Measurements from ENCODE around the gene PEMT. TPM values are rescaled to one million over a fixed set of nuclear protein-coding genes. Genes with fewer than 3 reads are reported as not detected.

Gene PEMT
- total RNA-seq, 1 experiment from 2014 or later, result 39.8 TPM

GRCh38 chr17:17587614-17588337 is 3.7 kb downstream of the PEMT start:
- BruUV-seq (replicated peaks), result no TSS peak
- Histone ChIP-seq H3K4me3 (ENCODE audit: low read depth, low read length, poor library complexity, severe bottlenecking) (no peak overlapping the region), H3K4me1 (ENCODE audit: insufficient read depth, low read length, poor library complexity, severe bottlenecking) (peaks cover 2% of the 10 kb centered on the region), H3K27me3 (replicated peaks; ENCODE audit: insufficient read depth, low read depth, low read length, poor library complexity) (no peaks in the 10 kb centered on the region), H3K27ac (ENCODE audit: low read depth, low read length, poor library complexity, severe bottlenecking) (no peak overlapping the region), H3K36me3 (ENCODE audit: insufficient read depth, low read length, poor library complexity, severe bottlenecking) (no peaks in the 10 kb centered on the region), H3K9me3 (ENCODE audit: low read depth, low read length, poor library complexity, severe bottlenecking) (no peaks in the 10 kb centered on the region)
- TF ChIP-seq EZH2 (IDR thresholded peaks at IDR 0.05; ENCODE audit: borderline replicate concordance, low read depth, low read length, poor library complexity, severe bottlenecking) (no peak), CTCF (conservative IDR thresholded peaks at IDR 0.05; ENCODE audit: low read depth, low read length) (no peak)
- POLR2A ChIA-PET (ENCODE audit: low non-redundant PET), result no interaction called here
- CTCF ChIA-PET, result interaction anchor here (0.6 kb wide), 1 partner anchor 14 kb away, joined by 6 read pairs; no protein-coding TSS in a partner anchor
- DNase-seq (ENCODE audit: low spot score), result no peak
- intact Hi-C loops (cut with micrococcal nuclease; ENCODE audit: unreplicated experiment), result no loop called here

- no TSS peak for BruUV-seq (replicated peaks)
- TF ChIP-seq EZH2 (IDR thresholded peaks at IDR 0.05; ENCODE audit: borderline replicate concordance, low read depth, low read length, poor library complexity, severe bottlenecking) (no peak), CTCF (conservative IDR thresholded peaks at IDR 0.05; ENCODE audit: low read depth, low read length) (no peak)
Measured at GRCh38 chr17:17582372-17582771, 9.1 kb downstream of the PEMT start.

GRCh38 chr17:17581509-17581908 is 10.0 kb downstream of the PEMT start:
- ChIA-PET CTCF (no interaction called here), POLR2A (ENCODE audit: low non-redundant PET) (no interaction called here)
- no peaks in the 10 kb centered on the region for H3K9me3 ChIP-seq (ENCODE audit: low read depth, low read length, poor library complexity, severe bottlenecking)
- no peak for DNase-seq (ENCODE audit: low spot score)
- H3K36me3 ChIP-seq (ENCODE audit: insufficient read depth, low read length, poor library complexity, severe bottlenecking), result no peaks in the 10 kb centered on the region
- H3K4me1 ChIP-seq (ENCODE audit: insufficient read depth, low read length, poor library complexity, severe bottlenecking), result no peaks in the 10 kb centered on the region
- TF ChIP-seq CTCF (conservative IDR thresholded peaks at IDR 0.05; ENCODE audit: low read depth, low read length) (no peak), EZH2 (IDR thresholded peaks at IDR 0.05; ENCODE audit: borderline replicate concordance, low read depth, low read length, poor library complexity, severe bottlenecking) (no peak)
- no peak overlapping the region for H3K4me3 ChIP-seq (ENCODE audit: low read depth, low read length, poor library complexity, severe bottlenecking)
- no TSS peak for BruUV-seq (replicated peaks)
- H3K27me3 ChIP-seq (replicated peaks; ENCODE audit: insufficient read depth, low read depth, low read length, poor library complexity), result no peaks in the 10 kb centered on the region
- H3K27ac ChIP-seq (ENCODE audit: low read depth, low read length, poor library complexity, severe bottlenecking), result no peak overlapping the region
- intact Hi-C loops (cut with micrococcal nuclease; ENCODE audit: unreplicated experiment), result no loop called here

More at GRCh38 chr17:17582372-17582771, 9.1 kb downstream of the PEMT start:
- no peak for DNase-seq (ENCODE audit: low spot score)
- Histone ChIP-seq H3K27me3 (replicated peaks; ENCODE audit: insufficient read depth, low read depth, low read length, poor library complexity) (no peaks in the 10 kb centered on the region), H3K4me1 (ENCODE audit: insufficient read depth, low read length, poor library complexity, severe bottlenecking) (no peaks in the 10 kb centered on the region), H3K9me3 (ENCODE audit: low read depth, low read length, poor library complexity, severe bottlenecking) (no peaks in the 10 kb centered on the region), H3K36me3 (ENCODE audit: insufficient read depth, low read length, poor library complexity, severe bottlenecking) (no peaks in the 10 kb centered on the region), H3K27ac (ENCODE audit: low read depth, low read length, poor library complexity, severe bottlenecking) (no peak overlapping the region), H3K4me3 (ENCODE audit: low read depth, low read length, poor library complexity, severe bottlenecking) (no peak overlapping the region)
- CTCF ChIA-PET, result no interaction called here
- intact Hi-C loops (cut with micrococcal nuclease; ENCODE audit: unreplicated experiment), result no loop called here
- POLR2A ChIA-PET (ENCODE audit: low non-redundant PET), result no interaction called here

Measured in A673 (cell line).